ENCODE measurements around the gene CFAP45. TPM values are rescaled to one million over a fixed set of nuclear protein-coding genes. Genes with fewer than 3 reads are reported as not detected.

Gene CFAP45
- total and polyA plus RNA-seq, 2 experiments from 2014 or later, result 0.43 TPM; not detected in 1

DNA sequence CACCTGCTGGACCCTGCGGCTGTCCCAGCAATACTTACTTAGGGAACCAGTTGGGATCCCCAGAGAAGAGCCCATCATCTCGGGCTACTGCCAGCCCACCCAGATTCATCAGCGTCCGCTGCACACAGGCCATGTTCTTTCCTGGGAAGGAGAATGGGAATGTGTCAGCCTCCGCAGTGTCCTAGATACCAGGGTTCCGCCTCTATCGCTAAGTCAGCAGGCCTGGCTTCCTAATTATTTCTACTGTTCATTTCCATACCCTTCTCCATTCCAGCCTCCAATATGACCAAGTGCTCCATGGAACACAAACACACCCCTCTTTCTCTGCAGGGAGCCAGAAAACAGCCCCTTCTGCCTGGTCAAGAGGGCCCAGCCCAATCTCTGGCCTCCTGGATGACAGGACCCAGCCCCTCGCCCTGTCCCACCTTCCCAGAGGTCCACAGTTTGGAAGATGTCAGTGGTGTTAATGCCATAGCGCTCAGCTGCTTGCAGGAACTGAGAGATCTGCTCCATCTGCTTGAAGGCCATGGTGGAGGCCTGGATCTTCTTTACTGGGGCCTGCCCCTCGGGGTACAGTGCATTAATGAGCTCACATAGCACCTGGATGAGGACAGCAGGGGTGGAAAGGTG, 19.4 kb upstream of the CFAP45 start:
- H3K9me2 ChIP-seq (replicated peaks; ENCODE audit: insufficient read depth), result no peaks in the 10 kb centered on the region
- no peak overlapping the region for H3K4me2 ChIP-seq
- no peak overlapping the region for H2AFZ ChIP-seq
- H3K27me3 ChIP-seq, result no peaks in the 10 kb centered on the region
- H3K4me1 ChIP-seq (ENCODE audit: insufficient read depth), result peaks cover 38% of the 10 kb centered on the region
- WGBS (ENCODE audit: low lambda C conversion rate, missing lambda C conversion rate), result 98% methylated on average over 10 of the region's 10 CpGs
- no peaks in the 10 kb centered on the region for H4K20me1 ChIP-seq (ENCODE audit: insufficient read depth, poor library complexity, severe bottlenecking)
- H3K27ac ChIP-seq, result no peak overlapping the region
- peaks cover 19% of the 10 kb centered on the region for H3K79me2 ChIP-seq
- H3K9me3 ChIP-seq (ENCODE audit: low read depth), result no peaks in the 10 kb centered on the region
- H3K36me3 ChIP-seq (replicated peaks; ENCODE audit: insufficient read depth, low read depth), result no peaks in the 10 kb centered on the region
- DNase-seq (ENCODE audit: low spot score), result no peak
- no peak overlapping the region for H3K4me3 ChIP-seq
- TF ChIP-seq EZH2phosphoT487 (IDR thresholded peaks at IDR 0.05; ENCODE audit: low read depth, severe bottlenecking, unreplicated experiment) (no peak), EZH2 (IDR thresholded peaks at IDR 0.05; ENCODE audit: borderline replicate concordance) (no peak)
- TF ChIP-seq, protein P1, sequence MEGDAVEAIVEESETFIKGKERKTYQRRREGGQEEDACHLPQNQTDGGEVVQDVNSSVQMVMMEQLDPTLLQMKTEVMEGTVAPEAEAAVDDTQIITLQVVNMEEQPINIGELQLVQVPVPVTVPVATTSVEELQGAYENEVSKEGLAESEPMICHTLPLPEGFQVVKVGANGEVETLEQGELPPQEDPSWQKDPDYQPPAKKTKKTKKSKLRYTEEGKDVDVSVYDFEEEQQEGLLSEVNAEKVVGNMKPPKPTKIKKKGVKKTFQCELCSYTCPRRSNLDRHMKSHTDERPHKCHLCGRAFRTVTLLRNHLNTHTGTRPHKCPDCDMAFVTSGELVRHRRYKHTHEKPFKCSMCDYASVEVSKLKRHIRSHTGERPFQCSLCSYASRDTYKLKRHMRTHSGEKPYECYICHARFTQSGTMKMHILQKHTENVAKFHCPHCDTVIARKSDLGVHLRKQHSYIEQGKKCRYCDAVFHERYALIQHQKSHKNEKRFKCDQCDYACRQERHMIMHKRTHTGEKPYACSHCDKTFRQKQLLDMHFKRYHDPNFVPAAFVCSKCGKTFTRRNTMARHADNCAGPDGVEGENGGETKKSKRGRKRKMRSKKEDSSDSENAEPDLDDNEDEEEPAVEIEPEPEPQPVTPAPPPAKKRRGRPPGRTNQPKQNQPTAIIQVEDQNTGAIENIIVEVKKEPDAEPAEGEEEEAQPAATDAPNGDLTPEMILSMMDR (IDR thresholded peaks at IDR 0.05; ENCODE audit: poor library complexity), result no peak

DNA sequence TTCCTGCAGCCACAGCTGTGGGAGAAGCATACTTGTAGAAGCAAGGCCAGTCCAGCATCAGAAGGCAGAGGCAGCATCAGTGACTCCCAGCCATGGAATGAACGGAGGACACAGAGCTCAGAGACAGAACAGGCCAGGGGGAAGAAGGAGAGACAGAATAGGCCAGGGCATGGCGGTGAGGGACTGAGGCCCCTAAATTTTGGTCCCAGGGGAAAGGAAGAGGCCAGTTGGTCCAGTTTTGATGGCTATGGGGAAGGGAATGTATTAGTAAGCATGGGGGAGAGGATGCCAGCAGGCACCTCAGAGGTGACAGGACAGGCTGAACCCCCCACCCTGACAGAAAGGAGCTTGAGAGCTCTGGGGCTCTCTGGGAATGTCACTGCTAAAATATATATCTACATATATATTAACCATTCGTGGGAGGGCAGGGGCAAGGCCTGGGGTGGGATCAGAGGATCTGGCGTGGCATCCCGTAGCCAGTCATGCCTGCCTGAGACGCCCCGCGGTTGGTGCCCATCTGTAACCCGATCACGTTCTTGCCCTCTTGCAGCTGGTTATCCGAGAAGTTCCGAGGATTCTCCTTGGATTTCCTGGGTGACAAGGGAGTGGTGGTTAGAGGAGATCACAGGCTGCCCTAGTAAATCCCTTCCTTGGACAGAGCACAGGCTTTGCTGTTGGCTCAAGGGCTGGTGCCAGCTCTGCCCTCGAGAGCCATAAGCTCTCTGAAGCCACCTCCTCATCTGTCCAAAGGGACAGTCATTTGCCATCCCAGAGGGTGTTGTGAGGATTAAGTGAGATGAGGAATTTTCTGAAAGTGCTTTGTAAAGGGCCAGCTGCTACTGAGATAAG, 18.6 kb upstream of the CFAP45 start:
- Histone ChIP-seq H4K20me1 (ENCODE audit: insufficient read depth, poor library complexity, severe bottlenecking) (no peaks in the 10 kb centered on the region), H3K4me3 (no peak overlapping the region), H3K9me2 (replicated peaks; ENCODE audit: insufficient read depth) (no peaks in the 10 kb centered on the region), H3K4me1 (ENCODE audit: insufficient read depth) (peaks cover 41% of the 10 kb centered on the region), H2AFZ (no peak overlapping the region), H3K4me2 (no peak overlapping the region), H3K79me2 (peaks cover 19% of the 10 kb centered on the region), H3K9me3 (ENCODE audit: low read depth) (no peaks in the 10 kb centered on the region), H3K27ac (no peak overlapping the region), H3K36me3 (replicated peaks; ENCODE audit: insufficient read depth, low read depth) (no peaks in the 10 kb centered on the region), H3K27me3 (no peaks in the 10 kb centered on the region)
- DNase-seq (ENCODE audit: low spot score), result no peak
- WGBS (ENCODE audit: low lambda C conversion rate, missing lambda C conversion rate), result 93% methylated on average over 13 of the region's 13 CpGs
- TF ChIP-seq EZH2 (IDR thresholded peaks at IDR 0.05; ENCODE audit: borderline replicate concordance) (no peak), EZH2phosphoT487 (IDR thresholded peaks at IDR 0.05; ENCODE audit: low read depth, severe bottlenecking, unreplicated experiment) (no peak)
- TF ChIP-seq, protein P1 (IDR thresholded peaks at IDR 0.05; ENCODE audit: poor library complexity), result no peak

DNA sequence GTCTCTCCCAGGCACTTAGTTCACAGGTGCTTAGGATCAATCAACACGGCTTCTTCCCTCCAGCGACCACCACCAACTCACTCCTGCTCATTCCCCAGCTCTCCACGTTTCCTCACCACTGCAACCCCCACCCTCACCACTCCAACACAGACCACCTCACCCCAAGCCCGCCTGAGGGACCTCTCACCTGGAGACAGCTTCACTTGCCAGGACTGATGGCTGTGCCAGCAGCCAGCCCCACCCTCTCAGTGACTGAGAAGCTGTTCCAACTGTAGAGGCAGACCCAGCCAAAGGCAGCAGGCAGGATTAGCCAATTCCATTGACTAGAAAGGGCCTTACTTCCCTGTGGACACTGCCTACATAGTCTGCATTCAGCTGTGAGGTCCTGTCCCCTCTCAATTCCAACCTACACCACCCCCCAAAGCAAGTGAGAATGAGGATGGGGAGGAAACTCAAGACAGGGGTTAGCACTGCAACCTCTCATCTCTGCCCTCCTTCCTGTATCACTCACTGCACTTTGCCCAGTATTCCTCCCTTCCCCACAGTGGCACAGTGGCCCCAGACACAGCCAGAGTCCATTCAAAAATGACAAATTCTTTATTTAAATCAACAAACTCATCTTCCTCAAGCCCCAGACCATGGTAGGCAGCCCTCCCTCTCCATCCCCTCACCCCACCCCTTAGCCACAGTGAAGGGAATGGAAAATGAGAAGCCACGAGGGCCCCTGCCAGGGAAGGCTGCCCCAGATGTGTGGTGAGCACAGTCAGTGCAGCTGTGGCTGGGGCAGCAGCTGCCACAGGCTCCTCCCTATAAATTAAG, 17.8 kb upstream of the CFAP45 start:
- peaks cover 13% of the 10 kb centered on the region for H3K79me2 ChIP-seq
- TF ChIP-seq EZH2 (IDR thresholded peaks at IDR 0.05; ENCODE audit: borderline replicate concordance), result no peak
- TF ChIP-seq EZH2phosphoT487 (IDR thresholded peaks at IDR 0.05; ENCODE audit: low read depth, severe bottlenecking, unreplicated experiment), result no peak
- TF ChIP-seq, protein P1 (IDR thresholded peaks at IDR 0.05; ENCODE audit: poor library complexity), result no peak
- H3K4me3 ChIP-seq, result no peak overlapping the region
- H3K27me3 ChIP-seq, result no peaks in the 10 kb centered on the region
- no peaks in the 10 kb centered on the region for H4K20me1 ChIP-seq (ENCODE audit: insufficient read depth, poor library complexity, severe bottlenecking)
- no peaks in the 10 kb centered on the region for H3K9me2 ChIP-seq (replicated peaks; ENCODE audit: insufficient read depth)
- H2AFZ ChIP-seq, result no peak overlapping the region
- no peak for DNase-seq (ENCODE audit: low spot score)
- no peaks in the 10 kb centered on the region for H3K36me3 ChIP-seq (replicated peaks; ENCODE audit: insufficient read depth, low read depth)
- 91% methylated on average over 5 of the region's 5 CpGs for WGBS (ENCODE audit: low lambda C conversion rate, missing lambda C conversion rate)
- H3K4me2 ChIP-seq, result no peak overlapping the region
- no peak overlapping the region for H3K27ac ChIP-seq
- no peaks in the 10 kb centered on the region for H3K9me3 ChIP-seq (ENCODE audit: low read depth)
- H3K4me1 ChIP-seq (ENCODE audit: insufficient read depth), result peaks cover 41% of the 10 kb centered on the region
